Activated CD4-positive, alpha-beta T cell treated with anti-CD3 and anti-CD28 coated beads, Interleukin-2, amount 50 U/mL, for 24 hours (primary cell): ENCODE measurements around the gene PSMB10.

ENCODE experiments used
- DNase-seq, 2 donors: peaks; one replicate each; pipeline ENCODE4 v3.0.0-alpha.2; 2020; ENCODE audit warnings: low read depth in 1 of 2, low spot score in 1 of 2

PSMB10 gene

GRCh38 chr16:67893743-67894399 is 42.8 kb downstream of the PSMB10 start:
- no peak for DNase-seq

GRCh38 chr16:67892899-67893742 is 43.5 kb downstream of the PSMB10 start, which contains the start of gene PSKH1:
Gene PSKH1 (plus strand): TSS chr16:67893254. CDS start chr16:67908750, 15,496 bp downstream.
- peak; percentile 87 to 93 for DNase-seq

- no peak for DNase-seq
These were observed 44.3 kb downstream of the PSMB10 start for GRCh38 chr16:67892375-67892774.

GRCh38 chr16:67888331-67888730 is 48.3 kb downstream of the PSMB10 start:
- DNase-seq = no peak

GRCh38 chr16:67886387-67886786 is 50.3 kb downstream of the PSMB10 start:
- no peak for DNase-seq

- no peak for DNase-seq
These were observed 50.7 kb downstream of the PSMB10 start for GRCh38 chr16:67885976-67886375.

- DNase-seq = no peak
These were observed 51.1 kb downstream of the PSMB10 start for GRCh38 chr16:67885545-67885944.

- no peak for DNase-seq
These were observed 52.0 kb downstream of the PSMB10 start, which contains the start of gene NRN1L for GRCh38 chr16:67884684-67885083. Gene NRN1L (plus strand): TSS chr16:67884885. CDS start chr16:67884904, 19 bp downstream.
